ENCODE data around the gene RGS3.

DNA sequence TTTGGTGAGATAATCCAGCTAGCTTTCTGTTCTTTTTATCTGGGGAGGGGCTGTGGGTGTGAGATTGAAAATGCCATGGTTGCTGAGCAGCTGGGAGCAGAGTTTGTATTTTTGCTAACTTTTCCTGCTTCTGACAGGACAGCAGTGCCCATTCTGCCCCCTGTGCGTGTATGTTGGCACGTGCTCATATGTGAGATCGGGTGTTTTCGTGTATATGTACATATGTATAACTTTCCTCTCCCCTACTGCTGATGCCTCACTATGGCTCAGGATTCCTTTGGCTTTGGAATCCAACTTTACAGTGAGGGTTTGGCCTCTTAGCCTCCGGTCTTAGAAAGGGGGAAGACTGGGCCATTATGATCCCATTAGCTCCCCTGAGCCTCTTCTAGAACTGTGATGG, 38.3 kb downstream of the RGS3 start:
- TF ChIP-seq, protein P1, sequence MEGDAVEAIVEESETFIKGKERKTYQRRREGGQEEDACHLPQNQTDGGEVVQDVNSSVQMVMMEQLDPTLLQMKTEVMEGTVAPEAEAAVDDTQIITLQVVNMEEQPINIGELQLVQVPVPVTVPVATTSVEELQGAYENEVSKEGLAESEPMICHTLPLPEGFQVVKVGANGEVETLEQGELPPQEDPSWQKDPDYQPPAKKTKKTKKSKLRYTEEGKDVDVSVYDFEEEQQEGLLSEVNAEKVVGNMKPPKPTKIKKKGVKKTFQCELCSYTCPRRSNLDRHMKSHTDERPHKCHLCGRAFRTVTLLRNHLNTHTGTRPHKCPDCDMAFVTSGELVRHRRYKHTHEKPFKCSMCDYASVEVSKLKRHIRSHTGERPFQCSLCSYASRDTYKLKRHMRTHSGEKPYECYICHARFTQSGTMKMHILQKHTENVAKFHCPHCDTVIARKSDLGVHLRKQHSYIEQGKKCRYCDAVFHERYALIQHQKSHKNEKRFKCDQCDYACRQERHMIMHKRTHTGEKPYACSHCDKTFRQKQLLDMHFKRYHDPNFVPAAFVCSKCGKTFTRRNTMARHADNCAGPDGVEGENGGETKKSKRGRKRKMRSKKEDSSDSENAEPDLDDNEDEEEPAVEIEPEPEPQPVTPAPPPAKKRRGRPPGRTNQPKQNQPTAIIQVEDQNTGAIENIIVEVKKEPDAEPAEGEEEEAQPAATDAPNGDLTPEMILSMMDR (IDR thresholded peaks at IDR 0.05; ENCODE audit: low read depth, low read length) = no peak
- no peak for TF ChIP-seq EZH2phosphoT487 (IDR thresholded peaks at IDR 0.05; ENCODE audit: low read depth)

All from OCI-LY3 (cell line).